Activated naive CD8-positive, alpha-beta T cell treated with anti-CD3 and anti-CD28 coated beads, Interleukin-2, amount 50 U/mL, for 24 hours (primary cell): ENCODE measurements around the gene MYMX.
A peak's percentile ranks its signal among the peaks of the same experiment; 100 is the strongest.

ENCODE experiments used
- ATAC-seq: fragments of 150-1000 bp; cut with Tn5 transposase; one replicate; pipeline ENCODE4 v1.10.0; 2021
- DNase-seq: peaks from one replicate; pipeline ENCODE4 v3.0.0; 2021
- H3K27ac Mint-ChIP-seq: one replicate; pipeline ENCODE4 v1.8.0; 2021; ENCODE audit warnings: mild to moderate bottlenecking, mixed read lengths
- H3K27me3 Mint-ChIP-seq: one replicate; pipeline ENCODE4 v1.8.0; 2021; ENCODE audit warnings: mixed read lengths
- H3K36me3 Mint-ChIP-seq: one replicate; pipeline ENCODE4 v1.8.0; 2021; ENCODE audit warnings: low read depth, mixed read lengths
- H3K4me1 Mint-ChIP-seq: one replicate; pipeline ENCODE4 v1.8.0; 2021; ENCODE audit warnings: mixed read lengths
- H3K4me3 Mint-ChIP-seq: one replicate; pipeline ENCODE4 v1.8.0; 2021; ENCODE audit warnings: mild to moderate bottlenecking, moderate library complexity, mixed read lengths
- H3K9me3 Mint-ChIP-seq: one replicate; pipeline ENCODE4 v1.8.0; 2021; ENCODE audit warnings: mixed read lengths

Gene MYMX

GRCh38 chr6:44264154-44265006 lies 47.7 kb downstream of the MYMX start:
- Mint-ChIP-seq H3K9me3 (no peaks in the 10 kb centered on the region), H3K36me3 (peaks cover 18% of the 10 kb centered on the region), H3K4me3 (peak overlapping the region; percentile 96), H3K27me3 (peaks cover 10% of the 10 kb centered on the region), H3K27ac (peak overlapping the region; percentile 94), H3K4me1 (peaks cover 60% of the 10 kb centered on the region)
- ATAC-seq: peak; percentile 21
- peak; percentile 56 for DNase-seq

DNA sequence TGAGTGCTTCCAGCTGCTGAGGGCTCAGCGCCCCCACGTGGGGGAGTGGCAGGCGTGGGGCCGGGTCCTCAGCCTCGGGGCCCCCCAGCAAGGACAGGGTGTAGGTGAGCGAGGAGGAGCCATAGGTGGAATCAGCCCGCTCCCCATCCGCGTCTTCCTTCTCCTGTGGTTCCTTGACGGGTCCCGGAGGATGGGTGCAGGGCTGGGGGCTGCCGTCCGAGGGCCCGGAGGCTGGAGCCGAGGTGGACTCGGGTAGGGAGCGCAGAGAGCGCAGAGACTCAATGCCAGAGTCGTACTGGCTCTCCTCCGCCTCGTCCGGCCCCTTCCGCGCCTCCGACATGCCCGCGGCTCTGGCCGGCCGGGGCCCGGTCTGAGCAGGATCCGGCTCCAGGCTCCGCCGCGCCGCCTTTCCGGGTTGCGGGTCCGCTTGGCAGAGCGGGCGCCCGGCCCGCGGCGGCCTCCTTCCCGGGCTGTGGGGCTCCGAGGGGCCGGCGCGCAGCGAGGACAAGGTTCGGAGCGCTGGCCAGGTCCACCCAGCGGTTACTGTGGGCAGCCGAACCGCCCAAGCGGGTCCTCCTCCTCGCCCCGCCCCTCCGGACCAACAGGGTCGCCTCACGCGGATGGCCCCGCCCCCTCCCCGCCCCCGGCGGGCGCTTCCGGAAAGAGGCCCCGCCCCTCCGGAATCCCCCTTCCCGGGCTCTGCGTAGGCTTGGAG lies 48.4 kb downstream of the MYMX start, which contains the start of gene NFKBIE:
TSS of gene NFKBIE (minus strand) at position 545 of the 715 bp plus-strand sequence. CDS start at position 340, 205 bp downstream.
- peaks cover 66% of the 10 kb centered on the region for H3K4me1 Mint-ChIP-seq
- peak; percentile 97 for DNase-seq

DNA sequence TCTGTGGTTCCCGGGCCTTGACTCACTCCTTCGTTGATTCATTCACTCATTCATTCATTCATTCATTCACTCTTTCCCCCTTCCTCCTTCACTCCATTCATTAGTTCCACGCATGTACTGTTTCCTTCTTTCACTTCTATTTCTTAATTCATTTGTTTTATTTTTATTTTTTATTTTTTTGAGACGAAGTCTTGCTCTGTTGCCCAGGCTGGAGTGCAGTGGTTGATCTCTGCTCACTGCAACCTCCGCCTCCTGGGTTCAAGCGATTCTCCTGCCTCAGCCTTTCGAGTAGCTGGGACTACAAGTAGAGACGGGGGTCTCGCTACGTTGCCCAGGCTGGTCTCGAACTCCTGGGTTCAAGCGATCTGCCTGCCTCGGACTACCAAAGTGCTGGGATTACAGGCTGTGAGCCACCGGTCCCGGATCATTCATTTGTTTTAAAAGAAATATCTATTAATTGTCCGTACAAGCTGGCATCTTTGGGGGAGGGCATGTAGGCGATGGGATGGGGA lies 49.1 kb downstream of the MYMX start:
- ATAC-seq (no peak), DNase-seq (no peak)
- H3K9me3 Mint-ChIP-seq: no peaks in the 10 kb centered on the region
- H3K27me3 Mint-ChIP-seq: peaks cover 17% of the 10 kb centered on the region
- H3K4me1 Mint-ChIP-seq: peaks cover 62% of the 10 kb centered on the region
- H3K4me3 Mint-ChIP-seq: peak overlapping the region; percentile 96
- H3K27ac Mint-ChIP-seq: peak overlapping the region; percentile 70
- H3K36me3 Mint-ChIP-seq: peaks cover 11% of the 10 kb centered on the region

More for the DNA sequence above, 48.4 kb downstream of the MYMX start, which contains the start of gene NFKBIE:
- H3K4me3 Mint-ChIP-seq: peak within 1 kb of the TSS; percentile 96
- ATAC-seq: peak; percentile 45
- no peaks in the 10 kb centered on the region for H3K9me3 Mint-ChIP-seq
- peaks cover 12% of the 10 kb centered on the region for H3K36me3 Mint-ChIP-seq
- H3K27me3 Mint-ChIP-seq: peaks cover 17% of the 10 kb centered on the region
- peak within 1 kb of the TSS; percentile 94 for H3K27ac Mint-ChIP-seq

GRCh38 chr6:44266347-44266746 lies 49.6 kb downstream of the MYMX start:
- H3K36me3 Mint-ChIP-seq: peaks cover 5% of the 10 kb centered on the region
- H3K27me3 Mint-ChIP-seq: peaks cover 22% of the 10 kb centered on the region
- no peaks in the 10 kb centered on the region for H3K9me3 Mint-ChIP-seq
- DNase-seq (no peak), ATAC-seq (no peak)
- peak overlapping the region; percentile 70 for H3K27ac Mint-ChIP-seq
- peak overlapping the region; percentile 96 for H3K4me3 Mint-ChIP-seq
- H3K4me1 Mint-ChIP-seq: peaks cover 57% of the 10 kb centered on the region

DNA sequence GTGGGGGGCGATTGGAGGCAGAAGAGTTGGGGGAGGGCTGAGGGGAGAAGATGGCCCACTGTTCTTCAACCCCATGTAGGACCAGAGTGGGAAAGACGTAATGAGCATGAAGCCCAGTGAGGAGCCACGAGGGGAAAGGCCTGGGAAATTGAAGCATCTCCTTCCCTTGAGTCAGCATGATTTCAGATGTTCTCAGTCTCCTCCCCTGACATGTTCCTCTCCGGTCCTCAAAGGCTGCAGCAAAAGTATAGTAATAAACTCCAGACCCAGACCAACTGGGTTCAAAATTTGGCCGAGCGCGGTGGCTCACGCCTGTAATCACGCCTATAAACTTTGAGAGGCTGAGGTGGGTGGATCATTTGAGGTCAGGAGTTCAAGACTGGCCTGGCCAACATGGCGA lies 50.5 kb downstream of the MYMX start:
- peaks cover 51% of the 10 kb centered on the region for H3K4me1 Mint-ChIP-seq
- no peaks in the 10 kb centered on the region for H3K9me3 Mint-ChIP-seq
- ATAC-seq: no peak
- H3K27ac Mint-ChIP-seq: no peak overlapping the region
- H3K36me3 Mint-ChIP-seq: peaks cover 5% of the 10 kb centered on the region
- DNase-seq: no peak
- H3K4me3 Mint-ChIP-seq: no peak overlapping the region
- peaks cover 29% of the 10 kb centered on the region for H3K27me3 Mint-ChIP-seq
